HG03045 (cell line): ENCODE measurements around the gene PTGR3.

ENCODE experiments used
- ATAC-seq: cut with Tn5 transposase; IDR thresholded peaks from one replicate; pipeline ENCODE4 v1.9.1; 2021; ENCODE audit warnings: mild to moderate bottlenecking, moderate library complexity; ENCODE audit not compliant: unreplicated experiment

PTGR3 gene

GRCh38 chr18:75170916-75171315, 38.0 kb downstream of the PTGR3 start:
- ATAC-seq: no peak

GRCh38 chr18:75170022-75170789, 38.7 kb downstream of the PTGR3 start:
- ATAC-seq: no peak

- ATAC-seq: no peak
Measured at GRCh38 chr18:75169411-75169810, 39.5 kb downstream of the PTGR3 start.

GRCh38 chr18:75168619-75169018, 40.3 kb downstream of the PTGR3 start:
- no peak for ATAC-seq

- ATAC-seq: no peak
Measured at GRCh38 chr18:75167759-75168618, 41.0 kb downstream of the PTGR3 start.

- no peak for ATAC-seq
Measured at GRCh38 chr18:75167137-75167536, 41.8 kb downstream of the PTGR3 start.

GRCh38 chr18:75165926-75166325, 43.0 kb downstream of the PTGR3 start:
- ATAC-seq: no peak

- ATAC-seq: no peak
Measured at GRCh38 chr18:75164479-75164878, 44.5 kb downstream of the PTGR3 start.

- no peak for ATAC-seq
Measured at GRCh38 chr18:75163736-75164135, 45.2 kb downstream of the PTGR3 start.

- no peak for ATAC-seq
Measured at GRCh38 chr18:75162978-75163377, 46.0 kb downstream of the PTGR3 start.

- ATAC-seq: no peak
Measured at GRCh38 chr18:75162467-75162866, 46.5 kb downstream of the PTGR3 start.

GRCh38 chr18:75161256-75162028, 47.5 kb downstream of the PTGR3 start:
- no peak for ATAC-seq

- no peak for ATAC-seq
Measured at GRCh38 chr18:75160364-75160763, 48.6 kb downstream of the PTGR3 start.

- ATAC-seq: no peak
Measured at GRCh38 chr18:75159646-75160356, 49.1 kb downstream of the PTGR3 start.

GRCh38 chr18:75159238-75159518, 49.8 kb downstream of the PTGR3 start:
- ATAC-seq: no peak
